Fibroblast of skin of abdomen (primary cell): ENCODE results near the gene IGBP1. TPM values are rescaled to one million over a fixed set of nuclear protein-coding genes. Genes with fewer than 3 reads are reported as not detected.
"Not testable (repeated sequence)": the region's sequence is repeated elsewhere in the genome, so short reads cannot be mapped to it uniquely, and the experiment has no call there.

Source experiments
- DNase-seq: peaks from one replicate; pipeline ENCODE4 v3.0.0-alpha.2; 2013
- polyA plus RNA-seq, 2 experiments: library from polyadenylated mRNA; unstranded; fragments of 120-200 nt; gene quantifications; one replicate each; pipeline ENCODE4 v1.2.1, GENCODE V29; 2013; ENCODE audit not compliant: insufficient read length in 2 of 2

Gene IGBP1
- polyA plus RNA-seq (2013, experiment 1 of 2; ENCODE audit: insufficient read length), result 55.9 TPM
- polyA plus RNA-seq (2013, experiment 2 of 2; ENCODE audit: insufficient read length), result 52.6 TPM

DNA sequence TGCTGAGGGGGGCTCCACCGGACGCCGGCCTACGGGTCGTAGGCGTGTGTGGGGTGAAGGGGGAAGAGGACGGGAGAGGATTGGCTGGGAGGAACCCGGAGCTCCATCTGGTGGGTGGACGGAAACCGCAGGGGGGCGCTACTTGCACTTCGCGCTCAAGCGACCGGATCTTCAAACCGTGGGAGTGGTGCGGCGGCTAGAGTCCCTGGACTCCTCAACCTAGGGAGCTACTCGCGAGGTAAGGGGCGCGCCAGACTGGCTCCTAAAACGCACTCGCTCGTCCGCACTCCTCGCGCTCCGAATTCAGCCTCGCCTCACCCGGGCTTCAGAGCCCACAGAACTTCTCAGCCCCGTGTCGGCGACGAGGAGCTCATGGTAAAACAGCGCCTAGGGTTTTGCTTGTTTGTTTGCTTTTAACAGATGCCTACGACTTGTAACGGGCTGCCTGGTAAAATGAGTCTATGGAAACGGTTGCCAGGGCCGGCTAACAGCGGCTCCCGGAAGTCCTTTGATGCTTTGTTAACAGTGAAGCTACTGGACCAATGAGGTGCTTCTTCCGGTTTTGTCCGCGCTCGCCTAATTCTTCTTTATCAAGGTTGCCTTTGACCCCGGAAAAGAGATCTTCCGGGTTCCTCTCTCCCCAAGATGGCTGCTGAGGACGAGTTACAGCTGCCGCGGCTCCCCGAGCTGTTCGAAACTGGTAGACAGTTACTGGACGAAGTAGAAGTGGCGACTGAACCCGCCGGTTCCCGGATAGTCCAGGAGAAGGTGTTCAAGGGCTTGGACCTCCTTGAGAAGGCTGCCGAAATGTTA, at the start of gene IGBP1:
TSS of gene IGBP1 (plus strand) at position 145 of the 813 bp plus-strand sequence. CDS start at position 646, 501 bp downstream.
- DNase-seq, result peak; percentile 82

DNA sequence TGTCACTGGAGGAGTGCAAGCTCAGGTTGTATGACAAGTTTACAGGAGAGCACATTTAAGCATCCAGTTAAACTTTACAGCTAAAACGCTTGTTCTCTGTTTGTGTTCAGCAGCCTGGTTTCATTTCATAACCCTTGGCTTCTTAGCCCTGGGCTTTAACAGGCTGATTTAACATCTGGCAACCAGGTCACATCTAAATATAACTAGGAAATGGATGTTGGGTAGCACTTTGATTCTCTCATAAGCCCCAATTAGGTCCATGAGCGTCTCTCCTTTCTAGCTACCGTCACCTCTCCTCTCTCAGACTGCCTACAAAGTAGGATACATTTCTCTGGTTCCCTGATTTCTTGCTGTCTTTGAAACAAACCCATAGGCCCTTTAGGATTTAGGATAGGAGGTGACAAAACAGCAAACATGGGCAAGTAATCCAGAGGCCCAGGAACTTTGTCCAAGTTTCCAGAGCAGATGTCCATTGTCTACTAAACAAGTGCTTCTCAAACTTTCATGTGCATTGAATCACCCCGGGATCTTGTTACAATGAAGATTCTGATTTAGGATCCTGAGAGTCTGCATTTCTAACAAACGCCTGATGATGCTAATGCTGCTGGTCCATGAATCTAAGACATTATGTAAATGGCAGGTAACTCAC, 48.5 kb upstream of the IGBP1 start:
- DNase-seq, result no peak

- peak; percentile 59 for DNase-seq
Observed at GRCh38 chrX:70087857-70088630, 45.2 kb upstream of the IGBP1 start.

DNA sequence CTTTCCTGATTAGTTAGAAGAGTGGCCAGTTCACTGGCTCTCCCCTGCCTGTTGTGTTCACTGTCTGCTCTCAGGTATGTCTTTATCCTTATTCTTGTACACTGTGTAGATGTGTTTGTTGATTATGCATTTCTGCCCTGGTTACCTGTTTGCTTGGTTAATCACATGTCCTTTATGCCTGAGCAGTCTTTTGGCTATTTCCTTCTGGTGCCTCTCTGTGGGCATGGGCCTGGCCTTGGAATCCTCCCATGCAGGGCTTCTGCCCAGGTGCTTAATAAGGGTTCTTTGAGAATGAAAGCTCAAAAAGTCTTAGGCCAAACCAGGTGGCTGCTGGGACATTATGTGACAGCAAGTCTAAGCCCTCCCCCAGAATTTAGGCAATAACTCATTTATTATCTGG, 44.5 kb upstream of the IGBP1 start:
- DNase-seq, result no peak

GRCh38 chrX:70089604-70090297, 43.5 kb upstream of the IGBP1 start:
- DNase-seq, result peak; percentile 69

GRCh38 chrX:70092247-70092646, 41.0 kb upstream of the IGBP1 start:
- no peak for DNase-seq

DNA sequence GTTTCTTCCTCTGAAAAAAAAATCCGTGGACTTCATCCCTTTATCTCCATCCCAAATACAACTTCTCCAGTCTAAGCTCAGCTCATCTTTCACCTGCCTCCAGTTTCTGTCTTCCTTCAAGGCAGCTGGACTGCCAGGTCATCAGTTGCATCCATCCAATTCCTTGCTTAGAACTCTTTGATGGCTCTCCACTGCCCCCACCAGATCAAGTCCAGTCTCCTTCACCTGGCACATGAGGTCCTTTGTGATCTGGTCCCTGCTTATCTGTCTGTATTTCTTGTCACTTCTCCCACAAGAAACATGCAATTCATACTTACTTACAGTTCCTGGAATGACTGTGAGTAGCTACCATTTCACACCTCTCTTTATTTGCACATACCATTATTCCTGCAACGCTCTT, 37.2 kb upstream of the IGBP1 start:
- DNase-seq, result peak; percentile 21

GRCh38 chrX:70105229-70105628, 28.0 kb upstream of the IGBP1 start:
- DNase-seq, result no peak

DNA sequence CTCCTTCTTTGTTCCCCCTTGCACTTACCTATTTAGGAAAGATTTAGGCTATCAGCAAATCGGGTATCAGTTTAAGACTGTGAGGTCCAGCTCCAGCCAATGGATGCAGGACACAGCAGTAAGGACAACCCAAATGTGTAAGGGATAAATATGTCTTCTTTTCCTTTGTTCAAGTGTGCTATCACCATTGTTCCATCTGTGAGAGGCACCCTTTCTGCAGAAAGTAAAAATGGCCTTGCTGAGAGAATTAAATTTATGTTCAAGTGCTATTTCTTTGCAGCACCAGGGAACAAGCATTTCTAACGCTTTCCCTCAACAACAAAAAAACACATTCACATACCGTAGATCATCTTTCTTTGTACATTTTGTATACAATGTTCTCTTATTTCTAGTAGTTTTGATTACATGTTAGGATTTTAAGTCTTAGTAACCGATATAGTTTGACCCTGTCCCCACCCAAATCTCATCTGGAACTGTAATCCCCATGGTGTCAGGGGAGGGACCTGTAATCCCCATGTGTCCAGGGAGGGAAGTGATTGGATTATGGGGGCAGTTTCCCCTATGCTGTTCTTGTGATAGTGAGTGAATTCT, 21.7 kb upstream of the IGBP1 start:
- DNase-seq, result not testable (repeated sequence)

GRCh38 chrX:70117738-70118137, 15.5 kb upstream of the IGBP1 start:
- no peak for DNase-seq

- DNase-seq, result not testable (repeated sequence)
Observed at GRCh38 chrX:70123014-70123413, 10.2 kb upstream of the IGBP1 start.

- no peak for DNase-seq
Observed at GRCh38 chrX:70124678-70125077, 8.6 kb upstream of the IGBP1 start.

DNA sequence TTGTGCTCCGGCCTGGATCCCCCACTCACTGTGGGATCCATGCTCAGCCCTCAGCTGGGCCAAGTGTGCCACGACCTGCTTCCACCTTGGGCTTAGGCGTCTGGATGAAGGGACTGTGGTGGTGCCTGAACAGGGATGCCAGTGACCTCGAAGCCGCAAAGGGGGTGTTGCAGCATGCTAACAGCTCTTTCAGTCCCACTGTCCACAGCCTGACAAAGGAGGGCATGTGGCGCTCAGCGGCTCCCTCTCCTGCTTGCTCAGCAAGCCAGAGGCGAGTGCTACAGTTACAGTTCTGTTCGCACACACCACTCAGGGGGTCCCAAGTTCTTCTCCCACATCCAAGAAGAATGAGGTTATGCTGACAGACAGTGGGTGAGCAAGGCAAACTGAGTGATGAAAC, 5.2 kb upstream of the IGBP1 start:
- no peak for DNase-seq

- DNase-seq, result no peak
Observed at GRCh38 chrX:70129816-70130215, 3.4 kb upstream of the IGBP1 start.

GRCh38 chrX:70132224-70132623, 1.0 kb upstream of the IGBP1 start:
- DNase-seq, result no peak

DNA sequence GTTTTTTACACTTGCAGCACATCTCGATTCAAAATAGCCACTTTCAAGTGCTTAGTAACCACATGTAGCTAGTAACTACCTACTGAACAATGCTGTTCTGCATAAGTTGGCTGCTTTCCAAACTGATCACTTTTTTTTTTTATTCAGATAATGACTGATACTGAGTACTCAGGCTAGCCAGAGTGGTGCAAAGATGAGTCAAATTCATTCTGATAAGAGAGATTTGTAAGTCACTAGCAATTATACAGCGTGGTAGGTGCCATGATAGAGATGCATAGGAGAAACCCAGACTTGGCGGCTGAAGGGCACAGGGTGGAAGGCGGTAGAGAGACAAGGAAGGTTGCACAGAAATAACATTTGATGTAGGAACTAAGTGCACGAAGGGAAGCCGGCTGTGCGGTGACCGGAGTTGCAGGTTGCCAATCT, 357 bp upstream of the IGBP1 start:
- no peak for DNase-seq

DNA sequence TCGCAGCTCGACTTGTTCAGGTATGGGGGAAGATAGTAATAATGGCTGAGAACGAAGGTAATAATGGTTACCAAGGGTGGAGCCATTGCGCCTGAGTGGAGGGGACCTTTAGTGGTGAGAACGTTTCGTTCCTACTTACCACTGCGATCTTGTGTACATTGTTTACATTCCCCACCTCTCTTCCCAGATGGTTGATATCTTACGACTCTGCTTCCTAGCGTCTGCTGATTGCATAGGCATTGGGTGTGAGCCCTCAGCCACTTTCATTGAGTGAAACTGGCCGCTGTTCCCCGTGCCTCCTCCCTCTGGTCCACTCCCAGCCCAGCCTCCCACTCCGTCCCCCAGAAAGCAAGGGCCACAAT, 850 bp downstream of the IGBP1 start:
- no peak for DNase-seq

- DNase-seq, result no peak
Observed at GRCh38 chrX:70138622-70139021, 5.4 kb downstream of the IGBP1 start.

DNA sequence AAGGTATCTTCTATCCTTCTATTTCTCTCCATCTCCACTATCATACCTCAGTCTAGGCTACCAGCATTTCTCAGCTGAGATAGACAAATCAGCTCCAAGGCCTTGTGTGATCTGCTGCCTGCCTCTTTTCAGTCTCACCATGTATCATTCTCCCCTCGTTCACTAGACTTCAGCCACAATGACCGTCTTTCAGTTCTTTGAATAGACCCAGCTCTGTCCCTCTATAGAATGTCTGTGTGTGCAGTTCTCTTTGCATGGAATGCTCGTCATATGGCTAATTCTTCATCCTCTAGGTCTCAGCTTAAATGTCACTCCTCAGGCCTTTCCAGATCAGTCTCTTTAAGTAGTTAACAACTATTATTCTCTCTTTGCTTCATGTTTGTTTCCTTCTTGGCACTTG, 6.5 kb downstream of the IGBP1 start:
- DNase-seq, result no peak

DNA sequence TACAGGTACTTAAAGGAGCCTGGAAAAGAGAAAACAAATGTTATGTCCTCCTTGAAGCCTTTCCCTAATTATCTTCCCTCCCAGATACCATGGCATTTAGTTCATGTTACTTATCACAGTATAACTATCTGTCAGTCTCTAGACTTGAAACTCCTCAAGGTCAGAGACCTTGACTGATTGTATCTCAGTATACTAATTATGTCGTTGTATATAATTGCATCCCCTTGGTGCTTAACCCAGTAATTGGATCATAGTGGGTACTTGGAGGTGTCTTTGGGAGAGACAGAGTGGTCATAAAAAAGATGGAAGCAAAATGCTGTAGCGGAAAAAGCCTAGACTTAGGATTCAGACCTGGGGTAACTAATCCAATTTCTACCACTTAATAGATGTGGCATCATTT, 8.1 kb downstream of the IGBP1 start:
- no peak for DNase-seq

DNA sequence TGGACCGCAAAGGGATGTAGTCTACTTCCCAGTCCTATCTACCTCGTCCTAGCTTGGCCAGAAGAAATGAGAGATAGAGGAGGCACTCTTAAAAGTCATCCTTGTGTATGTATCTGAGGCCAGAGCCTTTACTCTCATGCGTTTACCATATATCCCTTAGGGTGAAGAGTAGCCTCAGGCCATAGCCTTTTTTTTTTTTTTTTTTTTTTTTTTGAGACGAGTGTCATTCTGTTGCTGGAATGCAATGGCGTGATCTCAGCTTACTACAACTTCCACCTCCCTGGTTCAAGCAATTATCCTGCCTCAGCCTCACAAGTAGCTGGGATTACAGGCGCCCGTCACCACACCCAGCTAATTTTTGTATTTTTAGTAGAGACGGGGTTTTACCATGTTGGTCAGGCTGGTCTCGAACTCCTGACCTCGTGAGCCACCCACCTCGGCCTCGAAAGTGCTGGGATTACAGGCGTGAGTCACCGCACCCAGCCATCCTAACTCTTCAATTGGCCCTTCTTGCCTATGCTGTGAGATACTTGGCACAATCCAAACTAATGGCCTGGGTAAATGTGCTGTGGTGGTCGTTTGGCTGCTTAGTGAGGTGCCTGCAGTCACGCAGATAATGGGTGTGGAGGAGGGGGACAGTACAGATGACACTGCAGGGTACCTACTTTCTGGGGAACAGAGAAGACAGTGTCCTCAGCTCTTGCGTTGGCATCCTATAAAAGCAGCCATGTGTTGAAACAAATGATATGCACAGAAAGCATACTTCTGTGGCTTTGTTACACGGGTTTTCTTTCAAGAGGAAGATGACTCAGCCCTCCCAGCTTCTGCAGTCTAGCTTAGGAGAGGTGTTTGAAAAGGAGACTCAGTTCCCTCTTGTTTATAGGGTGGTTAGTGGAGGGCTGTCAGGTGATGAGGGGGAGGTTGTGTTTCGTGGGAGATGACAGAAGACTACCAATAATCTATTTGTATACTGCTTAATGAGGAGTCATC, 33.6 kb downstream of the IGBP1 start:
- peak; percentile 49 for DNase-seq
